ENCODE data around the gene PDE4B.

Gene PDE4B

GRCh38 chr1:65792669-65793358 is at the start of gene PDE4B:
Gene PDE4B, plus strand, starts transcription at chr1:65792895.
- no peak for DNase-seq (ENCODE audit: low read depth, low spot score)

DNA sequence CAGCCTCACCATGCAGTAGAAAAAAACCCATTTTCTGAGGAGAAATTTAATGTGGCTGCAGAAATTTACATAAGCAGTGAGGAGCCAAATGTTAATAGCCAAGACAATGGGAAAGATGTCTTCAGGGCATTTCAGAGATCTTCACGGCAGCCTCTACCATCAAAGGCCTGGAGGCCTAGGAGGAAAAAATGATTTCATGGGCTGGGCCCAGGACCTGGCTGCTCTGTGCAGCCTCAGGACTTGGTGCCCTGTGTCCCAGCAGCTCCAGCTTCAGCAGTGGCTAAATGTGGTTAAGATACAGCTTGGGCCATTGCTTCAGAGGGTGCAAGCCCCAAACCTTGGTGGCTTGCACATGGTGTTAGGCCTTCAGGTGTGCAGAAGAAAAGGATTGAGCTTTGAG is 48.0 kb upstream of the PDE4B start:
- DNase-seq (ENCODE audit: low read depth, low spot score): no peak

DNA sequence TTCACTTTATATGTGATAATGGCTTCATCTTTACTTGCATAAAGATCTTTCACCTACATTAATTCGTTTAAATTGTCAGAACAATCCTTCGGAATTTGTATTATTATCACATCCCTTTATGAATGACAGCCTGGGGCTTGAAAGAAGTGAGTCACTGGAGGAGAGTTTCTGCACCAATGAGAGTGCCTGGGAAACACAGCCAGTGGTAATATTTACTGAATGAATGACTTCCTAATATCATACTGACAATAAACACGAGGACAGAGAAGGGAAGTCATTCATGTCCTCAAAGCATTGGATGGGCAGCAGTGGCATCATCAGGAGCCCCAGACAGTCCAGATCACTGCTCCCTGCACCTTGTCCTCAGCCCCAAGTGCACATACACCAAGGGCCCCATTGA is 40.7 kb upstream of the PDE4B start:
- DNase-seq (ENCODE audit: low read depth, low spot score): no peak

DNA sequence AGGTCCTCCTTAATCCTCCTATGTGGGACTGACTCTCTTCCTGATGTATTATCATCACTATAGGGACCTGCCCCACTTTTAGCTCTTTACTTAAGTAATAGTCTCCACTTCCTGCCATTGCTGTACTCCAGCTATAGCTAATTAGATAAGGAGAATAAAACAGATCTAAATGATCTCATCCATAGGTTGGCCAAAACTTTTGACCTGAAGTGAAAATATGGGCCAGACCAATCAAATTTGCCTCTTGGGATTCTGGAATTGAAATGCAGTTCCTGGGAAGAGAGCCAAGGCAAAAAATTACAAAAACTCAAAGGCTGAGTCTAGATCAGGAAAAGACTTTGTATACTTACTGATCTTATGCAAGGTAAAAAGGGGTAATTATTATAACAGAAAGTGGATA is 36.1 kb upstream of the PDE4B start:
- DNase-seq (ENCODE audit: low read depth, low spot score): no peak

- no peak for DNase-seq (ENCODE audit: low read depth, low spot score)
Measured at GRCh38 chr1:65757531-65757930, 35.2 kb upstream of the PDE4B start.

DNA sequence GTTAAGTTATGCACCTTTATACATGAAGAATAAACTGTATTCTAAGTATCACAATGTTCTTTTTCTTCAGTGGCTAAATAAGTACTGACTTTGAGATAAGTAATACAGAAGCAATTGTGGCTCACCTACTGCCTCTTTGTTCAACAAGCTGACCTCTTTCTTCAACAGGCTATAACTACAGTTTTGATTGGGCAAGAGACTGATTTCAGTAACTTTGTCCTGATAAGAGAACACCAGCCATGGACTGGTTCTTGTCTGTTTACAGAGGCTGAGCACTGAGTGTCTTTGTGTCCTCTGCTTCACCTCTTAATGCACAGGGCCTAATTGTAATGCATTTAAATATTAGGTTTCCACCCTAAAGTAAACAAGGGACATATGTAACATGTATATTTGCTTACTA is 34.6 kb upstream of the PDE4B start:
- no peak for DNase-seq (ENCODE audit: low read depth, low spot score)

GRCh38 chr1:65759516-65759915 is 33.2 kb upstream of the PDE4B start:
- DNase-seq (ENCODE audit: low read depth, low spot score): no peak

GRCh38 chr1:65762081-65762862 is 30.4 kb upstream of the PDE4B start:
- DNase-seq (ENCODE audit: low read depth, low spot score): no peak

GRCh38 chr1:65764052-65764451 is 28.6 kb upstream of the PDE4B start:
- no peak for DNase-seq (ENCODE audit: low read depth, low spot score)

DNA sequence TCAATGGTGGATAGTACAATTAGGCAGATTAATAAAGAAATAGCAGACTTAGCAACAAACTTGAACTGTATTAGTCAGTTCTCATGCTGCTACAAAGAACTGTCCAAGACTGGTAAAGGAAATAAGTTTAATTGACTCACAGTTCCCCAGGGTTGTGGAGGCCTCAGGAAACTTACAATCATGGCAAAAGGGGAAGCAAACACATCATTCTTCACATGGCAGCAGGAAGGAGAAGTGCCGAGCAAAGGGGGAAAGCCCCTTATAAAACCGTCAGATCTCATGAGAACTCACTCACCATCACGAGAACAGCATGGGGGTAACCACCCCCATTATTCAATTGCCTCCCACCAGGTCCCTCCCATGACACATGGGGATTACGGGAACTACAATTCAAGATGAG is 27.1 kb upstream of the PDE4B start:
- DNase-seq (ENCODE audit: low read depth, low spot score): no peak

DNA sequence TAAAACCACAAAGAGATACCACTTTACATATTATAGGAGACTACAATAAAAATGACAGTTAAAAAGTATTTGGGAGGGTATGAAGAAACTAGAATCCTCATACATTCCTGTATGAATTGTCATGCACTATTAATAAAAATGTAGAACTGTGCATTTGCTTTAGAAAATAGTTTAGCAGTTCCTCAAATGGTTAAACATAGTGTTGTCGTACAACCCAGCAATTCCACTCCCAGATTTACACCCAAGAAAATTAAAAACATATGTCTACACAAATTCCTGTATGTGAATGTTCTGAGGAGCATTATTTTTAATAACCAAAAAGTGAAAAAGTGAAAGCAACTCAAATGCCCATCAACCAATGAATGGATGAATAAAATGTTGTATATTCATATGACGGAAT is 23.1 kb upstream of the PDE4B start:
- DNase-seq (ENCODE audit: low read depth, low spot score): no peak

- DNase-seq (ENCODE audit: low read depth, low spot score): no peak
Measured at GRCh38 chr1:65772607-65773006, 20.1 kb upstream of the PDE4B start.

- no peak for DNase-seq (ENCODE audit: low read depth, low spot score)
Measured at GRCh38 chr1:65773391-65774123, 19.1 kb upstream of the PDE4B start.

- DNase-seq (ENCODE audit: low read depth, low spot score): no peak
Measured at GRCh38 chr1:65788762-65789161, 3.9 kb upstream of the PDE4B start.

DNA sequence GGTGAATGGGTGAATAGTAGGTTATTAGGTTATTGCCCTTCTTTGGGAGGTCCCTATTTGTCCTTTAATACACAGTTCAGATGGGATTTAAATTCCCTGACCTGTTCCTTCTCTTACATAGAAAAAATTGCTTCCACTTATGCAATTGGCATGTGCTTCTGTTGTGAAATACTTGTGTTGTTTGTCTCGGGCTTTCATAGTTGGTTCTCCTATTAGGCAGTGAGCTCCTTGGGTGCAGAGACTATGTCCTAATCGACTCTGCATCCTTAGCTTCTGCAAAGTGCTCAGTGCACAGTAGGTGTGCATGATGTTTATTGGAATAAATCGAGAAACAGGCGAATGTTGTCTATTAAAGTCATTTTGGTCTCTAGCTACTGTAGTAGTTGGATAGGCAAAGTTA is 1.3 kb upstream of the PDE4B start:
- DNase-seq (ENCODE audit: low read depth, low spot score): no peak

DNA sequence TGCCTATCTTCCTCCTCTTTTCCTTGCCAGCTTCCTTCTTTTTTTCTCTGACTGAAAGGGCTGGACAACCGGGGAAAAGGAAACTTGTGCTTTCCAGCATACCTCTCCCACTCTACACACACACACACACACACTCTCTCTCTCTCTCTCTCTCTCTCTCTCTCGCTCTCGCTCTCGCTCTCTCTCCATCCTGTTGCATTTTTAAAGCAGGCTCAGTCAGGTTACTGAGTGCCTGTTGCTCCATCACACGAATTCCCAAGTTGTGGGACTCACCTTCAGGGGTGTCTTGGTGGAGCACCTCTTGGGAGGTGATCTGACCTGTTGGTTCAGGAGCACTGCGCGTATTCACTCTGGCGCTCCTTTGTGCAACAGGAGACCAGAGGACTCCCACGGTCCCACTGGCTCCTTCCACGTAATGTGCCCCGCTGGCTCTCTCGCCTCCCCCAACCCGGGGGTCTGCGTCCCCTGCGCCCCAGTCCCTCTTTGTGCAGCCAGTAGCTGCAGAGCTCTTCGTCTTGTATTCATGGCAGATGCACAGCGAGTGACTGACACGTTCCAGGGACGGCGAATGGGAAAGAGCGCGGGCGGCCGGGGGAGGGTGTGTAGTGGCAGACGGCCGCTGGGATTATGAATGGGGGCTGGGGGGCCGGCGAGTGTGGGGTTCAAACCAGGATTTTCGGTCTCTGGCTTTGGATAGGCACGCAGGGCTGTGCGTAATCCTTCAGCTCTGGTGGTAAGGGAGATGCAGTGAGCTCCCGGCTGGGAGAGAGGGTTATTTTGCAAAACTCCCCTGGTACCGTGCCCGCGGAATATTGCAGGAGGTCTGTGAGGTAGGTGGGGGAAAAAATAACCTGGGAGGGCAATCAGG is 660 bp upstream of the PDE4B start:
- DNase-seq (ENCODE audit: low read depth, low spot score): no peak

GRCh38 chr1:65793359-65793732 is 651 bp downstream of the PDE4B start:
- DNase-seq (ENCODE audit: low read depth, low spot score): no peak

GRCh38 chr1:65795311-65795710 is 2.6 kb downstream of the PDE4B start:
- DNase-seq (ENCODE audit: low read depth, low spot score): no peak

DNA sequence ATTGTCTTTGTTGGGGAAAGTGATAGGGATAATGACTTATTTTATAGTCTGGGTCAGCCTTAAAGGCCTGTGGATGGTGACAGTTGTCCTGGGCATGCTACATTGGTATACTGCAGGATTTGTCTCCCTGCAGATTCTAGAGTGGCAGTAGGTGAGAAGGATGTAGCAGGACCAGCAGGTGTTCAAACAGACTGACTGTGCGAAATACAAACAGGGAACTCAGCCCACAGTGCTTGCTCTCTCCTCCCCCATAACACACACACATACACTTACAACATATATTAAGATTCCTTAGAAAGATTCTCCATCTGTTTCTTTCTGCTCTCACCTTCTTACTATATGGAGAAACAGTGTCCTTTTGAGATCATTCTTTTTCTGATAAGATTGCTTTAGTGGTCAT is 6.9 kb downstream of the PDE4B start:
- no peak for DNase-seq (ENCODE audit: low read depth, low spot score)

DNA sequence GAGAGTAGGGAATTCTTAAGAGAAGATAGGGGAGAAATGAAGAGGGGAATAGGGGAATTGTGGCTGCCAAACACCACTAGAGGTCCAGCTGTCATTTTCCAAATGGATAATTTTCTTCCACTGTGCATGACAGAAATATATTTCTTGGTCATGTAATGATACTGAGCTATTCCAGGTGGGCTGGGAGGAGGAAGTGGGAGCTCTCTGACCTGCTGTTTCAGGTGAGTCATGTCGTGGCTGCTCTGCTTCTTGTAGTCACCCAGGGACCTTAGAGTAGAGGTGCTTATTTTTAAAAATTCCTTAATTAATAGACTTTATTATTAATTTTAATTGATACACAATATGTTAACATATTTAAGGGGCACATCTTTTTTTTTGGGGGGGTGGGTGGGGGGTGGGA is 11.9 kb downstream of the PDE4B start:
- DNase-seq (ENCODE audit: low read depth, low spot score): no peak

DNA sequence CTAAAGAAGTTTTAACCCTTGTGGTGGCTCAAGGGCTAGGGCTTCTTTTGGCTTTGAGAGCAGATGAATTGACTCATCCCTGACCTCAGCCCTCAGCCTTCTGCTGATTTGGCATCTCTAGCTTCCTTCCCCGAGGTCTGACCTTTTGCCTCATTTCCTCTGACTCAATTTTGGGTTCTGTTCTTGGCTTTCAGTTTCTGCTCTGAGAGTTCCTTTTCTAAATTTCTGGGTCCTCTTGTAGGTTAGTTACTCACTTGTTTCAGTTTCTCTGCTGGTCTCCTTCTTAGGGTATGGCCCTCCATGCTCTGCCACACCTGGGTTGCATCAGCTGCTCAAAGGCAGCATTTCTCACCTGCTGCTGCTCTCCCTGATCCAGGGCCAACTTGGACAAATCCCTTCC is 19.4 kb downstream of the PDE4B start:
- DNase-seq (ENCODE audit: low read depth, low spot score): peak; percentile 8

DNA sequence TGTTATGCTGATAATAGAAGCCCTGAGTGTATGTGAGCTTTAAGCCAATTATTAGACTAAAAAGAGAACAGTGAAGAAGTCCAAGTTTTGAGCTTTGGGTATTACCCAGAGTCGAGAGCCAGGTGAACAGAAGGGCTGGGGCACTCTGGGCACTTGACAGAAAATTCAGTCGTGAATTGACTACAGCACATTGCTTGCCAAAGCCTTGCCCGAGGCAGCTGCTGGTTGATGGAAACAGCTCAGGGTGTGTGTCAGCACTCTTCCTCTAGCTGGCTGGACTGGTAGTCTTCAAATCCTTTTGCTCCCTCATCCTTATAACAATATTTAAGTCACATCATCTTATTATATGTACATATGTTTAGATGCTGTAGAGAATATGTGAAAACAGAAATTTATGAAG is 21.3 kb downstream of the PDE4B start:
- no peak for DNase-seq (ENCODE audit: low read depth, low spot score)
